ENCODE measurements around the gene SLC6A18. TPM values are rescaled to one million over a fixed set of nuclear protein-coding genes. Genes with fewer than 3 reads are reported as not detected.

Gene SLC6A18
- total RNA-seq, 1 donor from 2014 or later: not detected

- no peaks in the 10 kb centered on the region for H3K36me3 ChIP-seq
- H3K9me3 ChIP-seq: no peaks in the 10 kb centered on the region
- DNase-seq (ENCODE audit: extremely low spot score in 2 of 2): no peak
- TF ChIP-seq POLR2A (IDR thresholded peaks at IDR 0.05) (no peak), CTCF (IDR thresholded peaks at IDR 0.05) (no peak), POLR2AphosphoS5 (IDR thresholded peaks at IDR 0.05; ENCODE audit: insufficient read depth in 1 of 2, low read depth in 1 of 2) (no peak)
- no peaks in the 10 kb centered on the region for H3K4me1 ChIP-seq
- intact Hi-C loops (cut with DNase I): no loop called here
- H3K27ac ChIP-seq: no peak overlapping the region
- H3K27me3 ChIP-seq: no peaks in the 10 kb centered on the region
- no peak overlapping the region for H3K4me3 ChIP-seq
Measured at GRCh38 chr5:1200495-1201326, 24.5 kb upstream of the SLC6A18 start.

- no peak for DNase-seq (ENCODE audit: extremely low spot score in 2 of 2)
- Histone ChIP-seq H3K27me3 (no peaks in the 10 kb centered on the region), H3K4me1 (no peaks in the 10 kb centered on the region), H3K36me3 (no peaks in the 10 kb centered on the region), H3K27ac (no peak within 1 kb of the TSS), H3K9me3 (no peaks in the 10 kb centered on the region), H3K4me3 (no peak within 1 kb of the TSS)
- TF ChIP-seq POLR2A (IDR thresholded peaks at IDR 0.05) (no peak), POLR2AphosphoS5 (IDR thresholded peaks at IDR 0.05; ENCODE audit: insufficient read depth in 1 of 2, low read depth in 1 of 2) (no peak), CTCF (IDR thresholded peaks at IDR 0.05) (no peak)
- intact Hi-C loops (cut with DNase I): no loop called here
Measured at GRCh38 chr5:1201327-1202025, 23.7 kb upstream of the SLC6A18 start, which contains the start of gene SLC6A19. SLC6A19 (plus strand) TSS chr5:1201595; CDS start chr5:1201651, 56 bp downstream.

GRCh38 chr5:1202026-1202797 is 23.0 kb upstream of the SLC6A18 start:
- TF ChIP-seq POLR2AphosphoS5 (IDR thresholded peaks at IDR 0.05; ENCODE audit: insufficient read depth in 1 of 2, low read depth in 1 of 2) (no peak), CTCF (IDR thresholded peaks at IDR 0.05) (no peak), POLR2A (IDR thresholded peaks at IDR 0.05) (no peak)
- Histone ChIP-seq H3K36me3 (no peaks in the 10 kb centered on the region), H3K27me3 (no peaks in the 10 kb centered on the region)

GRCh38 chr5:1202798-1203185 is 22.4 kb upstream of the SLC6A18 start:
- no peak for TF ChIP-seq CTCF (IDR thresholded peaks at IDR 0.05)
- no peak for TF ChIP-seq POLR2A (IDR thresholded peaks at IDR 0.05)
- no peak for TF ChIP-seq POLR2AphosphoS5 (IDR thresholded peaks at IDR 0.05; ENCODE audit: insufficient read depth in 1 of 2, low read depth in 1 of 2)
- Histone ChIP-seq H3K27me3 (no peaks in the 10 kb centered on the region), H3K9me3 (no peaks in the 10 kb centered on the region), H3K4me1 (no peaks in the 10 kb centered on the region), H3K36me3 (no peaks in the 10 kb centered on the region), H3K27ac (no peak overlapping the region), H3K4me3 (no peak overlapping the region)
- no peak for DNase-seq (ENCODE audit: extremely low spot score in 2 of 2)
- intact Hi-C loops (cut with DNase I): no loop called here

More at GRCh38 chr5:1202026-1202797, 23.0 kb upstream of the SLC6A18 start:
- no peak for DNase-seq (ENCODE audit: extremely low spot score in 2 of 2)
- intact Hi-C loops (cut with DNase I): no loop called here
- Histone ChIP-seq H3K27ac (no peak overlapping the region), H3K4me1 (no peaks in the 10 kb centered on the region), H3K4me3 (no peak overlapping the region), H3K9me3 (no peaks in the 10 kb centered on the region)

Data from vagina (tissue), 2 donors.